Measurements from ENCODE around the gene C11orf86.

GRCh38 chr11:66951927-66952337 is 23.2 kb upstream of the C11orf86 start:
- no peak for TF ChIP-seq SIN3A (IDR thresholded peaks at IDR 0.05; ENCODE audit: low read depth, low read length)
- no peak for TF ChIP-seq PRDM15 (CRISPR knock-in tag; IDR thresholded peaks at IDR 0.05)
- no peak for TF ChIP-seq CTCF (IDR thresholded peaks at IDR 0.05 in 2 of 3, conservative IDR thresholded peaks at IDR 0.05 in 1 of 3; ENCODE audit: control insufficient read depth in 2 of 3, extremely low read depth in 1 of 3, insufficient read depth in 1 of 3, low read depth in 3 of 3, low read length in 3 of 3)
- no peak for TF ChIP-seq SP1 (IDR thresholded peaks at IDR 0.05; ENCODE audit: low read depth, low read length)
